DOHH2 (cell line): Measurements from ENCODE around the gene ELOB.

Experiments used
- H3F3A ChIP-seq: fragments of 200-600 bp; sonication (generic), shearing (Covaris generic); 2 replicates; pipeline ENCODE4 v1.6.0; 2016; ENCODE audit warnings: antibody characterized with exemption, mild to moderate bottlenecking; ENCODE audit not compliant: control insufficient read depth, insufficient read depth
- H3K27ac ChIP-seq: fragments of 200-600 bp; sonication (generic); 2 replicates; pipeline ENCODE4 v1.5.1; 2014; ENCODE audit warnings: low read depth, mild to moderate bottlenecking, low read length, moderate library complexity
- H3K27me3 ChIP-seq: fragments of 200-600 bp; sonication (generic); 2 replicates; pipeline ENCODE4 v1.6.1; 2014; ENCODE audit warnings: mild to moderate bottlenecking, low read length, mixed read lengths; ENCODE audit not compliant: control insufficient read depth
- H3K36me3 ChIP-seq: fragments of 200-600 bp; sonication (generic); 2 replicates; pipeline ENCODE4 v1.6.1; 2014; ENCODE audit warnings: mild to moderate bottlenecking, low read length, moderate library complexity, mixed read lengths; ENCODE audit not compliant: control insufficient read depth
- H3K4me1 ChIP-seq: fragments of 200-600 bp; sonication (generic); 2 replicates; pipeline ENCODE4 v1.6.1; 2014; ENCODE audit warnings: mild to moderate bottlenecking, low read length, mixed read lengths; ENCODE audit not compliant: control insufficient read depth
- H3K4me2 ChIP-seq: fragments of 200-600 bp; sonication (generic); 2 replicates; pipeline ENCODE4 v1.6.0; 2014; ENCODE audit warnings: mild to moderate bottlenecking, low read length, moderate library complexity
- H3K4me3 ChIP-seq: fragments of 200-600 bp; sonication (generic); 2 replicates; pipeline ENCODE4 v1.5.1; 2014; ENCODE audit warnings: mild to moderate bottlenecking, low read length, mixed read lengths
- H3K79me2 ChIP-seq: fragments of 200-600 bp; sonication (generic); 2 replicates; pipeline ENCODE4 v1.6.1; 2014; ENCODE audit warnings: mild to moderate bottlenecking, low read length, mixed read lengths; ENCODE audit not compliant: control insufficient read depth
- H3K9me2 ChIP-seq: fragments of 200-600 bp; sonication (generic); replicated peaks from 2 replicates; pipeline ENCODE4 v1.6.1; 2014; ENCODE audit warnings: mild to moderate bottlenecking, low read length, mixed read lengths; ENCODE audit not compliant: control insufficient read depth
- H3K9me3 ChIP-seq: fragments of 200-600 bp; sonication (generic); 2 replicates; pipeline ENCODE4 v1.6.1; 2014; ENCODE audit warnings: antibody characterized with exemption, low read length, mixed read lengths; ENCODE audit not compliant: control insufficient read depth, insufficient read depth
- H4K20me1 ChIP-seq: fragments of 200-600 bp; sonication (generic); 2 replicates; pipeline ENCODE4 v1.6.0; 2014; ENCODE audit warnings: low read depth, mild to moderate bottlenecking, antibody characterized with exemption, low read length, moderate library complexity; ENCODE audit not compliant: control insufficient read depth, insufficient read depth
- CTCF ChIP-seq: fragments of 200-600 bp; sonication (generic); IDR thresholded peaks from one replicate; pipeline ENCODE4 v1.5.1; 2014; ENCODE audit warnings: antibody characterized with exemption, mild to moderate bottlenecking, low read depth, low read length; ENCODE audit not compliant: poor library complexity, severe bottlenecking
- EZH2phosphoT487 ChIP-seq: fragments of 200-600 bp; sonication (generic); IDR thresholded peaks from 2 replicates; pipeline ENCODE4 v1.6.1; 2017; ENCODE audit warnings: borderline replicate concordance, mild to moderate bottlenecking, antibody characterized with exemption, low read length, moderate library complexity, mixed read lengths

Gene ELOB

GRCh38 chr16:2799205-2799858 lies 22.3 kb upstream of the ELOB start:
- no peaks in the 10 kb centered on the region for H3F3A ChIP-seq
- H3K27me3 ChIP-seq, result peaks cover 4% of the 10 kb centered on the region; the same call in 1 of the 2 replicates
- no peak overlapping the region for H3K27ac ChIP-seq
- H3K36me3 ChIP-seq, result no peaks in the 10 kb centered on the region
- TF ChIP-seq EZH2phosphoT487, result no peak
- no peak for TF ChIP-seq CTCF
- no peaks in the 10 kb centered on the region for H4K20me1 ChIP-seq
- H3K79me2 ChIP-seq, result no peaks in the 10 kb centered on the region
- no peaks in the 10 kb centered on the region for H3K9me3 ChIP-seq
- no peak overlapping the region for H3K4me2 ChIP-seq
- H3K4me1 ChIP-seq, result no peaks in the 10 kb centered on the region
- H3K9me2 ChIP-seq, result no peaks in the 10 kb centered on the region
- no peak overlapping the region for H3K4me3 ChIP-seq

GRCh38 chr16:2798723-2799204 lies 21.7 kb upstream of the ELOB start:
- peaks cover 4% of the 10 kb centered on the region; the same call in 1 of the 2 replicates for H3K27me3 ChIP-seq
- no peaks in the 10 kb centered on the region for H3K4me1 ChIP-seq
- no peaks in the 10 kb centered on the region for H3K36me3 ChIP-seq
- H3K4me3 ChIP-seq, result no peak overlapping the region
- H3K9me2 ChIP-seq, result no peaks in the 10 kb centered on the region
- no peaks in the 10 kb centered on the region for H3K9me3 ChIP-seq
- no peaks in the 10 kb centered on the region for H3F3A ChIP-seq
- TF ChIP-seq EZH2phosphoT487, result no peak
- TF ChIP-seq CTCF, result no peak
- no peak overlapping the region for H3K4me2 ChIP-seq
- H4K20me1 ChIP-seq, result no peaks in the 10 kb centered on the region
- no peak overlapping the region for H3K27ac ChIP-seq
- no peaks in the 10 kb centered on the region for H3K79me2 ChIP-seq

GRCh38 chr16:2795395-2796143 lies 18.5 kb upstream of the ELOB start:
- no peak overlapping the region for H3K4me3 ChIP-seq
- no peaks in the 10 kb centered on the region for H3F3A ChIP-seq
- no peak overlapping the region for H3K27ac ChIP-seq
- no peak for TF ChIP-seq EZH2phosphoT487
- TF ChIP-seq CTCF, result no peak
- no peaks in the 10 kb centered on the region for H3K9me3 ChIP-seq
- H3K79me2 ChIP-seq, result no peaks in the 10 kb centered on the region
- H3K27me3 ChIP-seq, result peaks cover 4% of the 10 kb centered on the region; the same call in 1 of the 2 replicates
- no peak overlapping the region for H3K4me2 ChIP-seq
- no peaks in the 10 kb centered on the region for H4K20me1 ChIP-seq
- H3K4me1 ChIP-seq, result no peaks in the 10 kb centered on the region
- no peaks in the 10 kb centered on the region for H3K9me2 ChIP-seq
- no peaks in the 10 kb centered on the region for H3K36me3 ChIP-seq
